Effector memory CD4-positive, alpha-beta T cell (primary cell): ENCODE measurements around the gene GRK3.
"Not testable (repeated sequence)": the region's sequence is repeated elsewhere in the genome, so short reads cannot be mapped to it uniquely, and the experiment has no call there.

ENCODE experiments used
- DNase-seq, 3 donors: peaks; one replicate each; pipeline ENCODE4 v3.0.0-alpha.2; 2020
- H3K27ac ChIP-seq: 2 replicates; pipeline ENCODE4 v1.7.0; 2013; ENCODE audit warnings: mild to moderate bottlenecking, low read length, moderate library complexity; ENCODE audit not compliant: insufficient read depth, poor library complexity, severe bottlenecking
- H3K27me3 ChIP-seq: replicated peaks from 2 replicates; pipeline ENCODE4 v1.7.0; 2013; ENCODE audit warnings: mild to moderate bottlenecking, low read length; ENCODE audit not compliant: insufficient read depth, control insufficient read depth, poor library complexity, severe bottlenecking
- H3K36me3 ChIP-seq: 2 replicates; pipeline ENCODE4 v1.7.0; 2013; ENCODE audit warnings: mild to moderate bottlenecking, low read length, moderate library complexity; ENCODE audit not compliant: control insufficient read depth, insufficient read depth
- H3K4me1 ChIP-seq: 2 replicates; pipeline ENCODE4 v1.7.0; 2013; ENCODE audit warnings: low read length, mild to moderate bottlenecking; ENCODE audit not compliant: control insufficient read depth, insufficient read depth, poor library complexity, severe bottlenecking
- H3K4me3 ChIP-seq: 2 replicates; pipeline ENCODE4 v1.7.0; 2013; ENCODE audit warnings: low read length, low read depth, mild to moderate bottlenecking; ENCODE audit not compliant: insufficient read depth, poor library complexity, severe bottlenecking
- H3K9me3 ChIP-seq: 2 replicates; pipeline ENCODE4 v1.7.0; 2013; ENCODE audit warnings: mild to moderate bottlenecking, low read length, moderate library complexity; ENCODE audit not compliant: control insufficient read depth

GRK3 gene

GRCh38 chr22:25698978-25699377 is 134.5 kb downstream of the GRK3 start:
- no peak overlapping the region for H3K4me3 ChIP-seq
- H3K27me3 ChIP-seq: no peaks in the 10 kb centered on the region
- H3K4me1 ChIP-seq: no peaks in the 10 kb centered on the region
- no peaks in the 10 kb centered on the region for H3K36me3 ChIP-seq
- no peak for DNase-seq
- no peaks in the 10 kb centered on the region for H3K9me3 ChIP-seq
- H3K27ac ChIP-seq: no peak overlapping the region

DNA sequence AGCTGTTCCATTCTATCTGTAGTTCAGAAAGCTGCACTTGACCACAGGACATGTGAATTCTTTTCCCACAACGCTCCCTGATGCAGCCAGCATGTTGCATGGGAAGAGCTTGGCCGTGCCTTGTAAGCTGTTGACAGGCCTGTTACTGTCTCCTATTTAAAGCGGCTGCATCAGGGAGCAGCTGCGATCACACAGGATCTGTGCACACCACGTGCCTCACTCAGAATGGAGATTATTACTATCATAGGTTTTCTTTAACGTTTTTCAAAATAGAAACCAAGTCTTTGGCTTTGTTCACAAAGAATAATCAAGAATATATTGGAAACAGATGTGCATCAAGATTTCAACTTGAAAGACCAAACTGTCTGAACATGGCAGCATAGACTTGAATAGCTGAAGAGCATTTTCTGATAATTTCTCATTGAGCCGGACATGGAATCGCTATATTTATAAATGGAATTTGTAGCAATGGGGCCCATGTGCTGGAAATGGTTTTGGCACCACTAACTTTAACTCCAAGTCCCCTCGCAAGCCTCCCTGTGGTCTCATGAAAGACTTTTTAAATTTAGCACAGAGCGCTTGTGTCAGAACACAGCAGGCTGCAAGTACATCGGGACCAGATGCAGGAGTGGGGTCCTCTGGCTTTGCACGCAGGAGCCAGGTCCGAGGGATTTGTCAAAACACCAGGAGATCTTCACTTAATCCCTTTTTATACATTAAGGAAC is 136.7 kb downstream of the GRK3 start:
- DNase-seq: no peak
- no peak overlapping the region for H3K27ac ChIP-seq

DNA sequence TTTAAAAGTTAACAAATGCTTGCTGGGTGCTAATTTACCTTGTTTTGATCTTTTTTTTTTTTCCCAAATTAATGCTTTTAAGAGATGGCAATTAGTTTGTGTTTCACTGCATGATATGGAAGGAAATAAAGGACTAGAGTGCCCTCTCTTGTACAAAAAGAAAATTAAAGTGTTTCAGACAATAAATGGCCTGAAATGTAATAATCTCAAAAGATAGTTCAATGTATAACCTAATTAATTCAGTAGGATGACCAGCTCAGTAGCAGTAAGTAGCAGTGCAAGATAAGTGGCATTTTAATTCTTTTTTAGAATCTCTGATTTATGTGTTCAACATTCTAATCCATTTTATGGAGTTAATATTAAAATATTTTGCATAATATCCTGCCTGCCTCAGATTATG is 137.6 kb downstream of the GRK3 start:
- Histone ChIP-seq H3K4me3 (no peak overlapping the region), H3K27me3 (no peaks in the 10 kb centered on the region), H3K36me3 (no peaks in the 10 kb centered on the region), H3K27ac (no peak overlapping the region), H3K4me1 (no peaks in the 10 kb centered on the region), H3K9me3 (no peaks in the 10 kb centered on the region)
- DNase-seq: no peak

More for the DNA sequence above, 136.7 kb downstream of the GRK3 start:
- Histone ChIP-seq H3K36me3 (no peaks in the 10 kb centered on the region), H3K4me3 (no peak overlapping the region), H3K4me1 (no peaks in the 10 kb centered on the region), H3K9me3 (no peaks in the 10 kb centered on the region), H3K27me3 (no peaks in the 10 kb centered on the region)

GRCh38 chr22:25702571-25703167 is 138.2 kb downstream of the GRK3 start:
- H3K27me3 ChIP-seq: no peaks in the 10 kb centered on the region
- H3K4me3 ChIP-seq: no peak overlapping the region
- no peak overlapping the region for H3K27ac ChIP-seq
- H3K9me3 ChIP-seq: no peaks in the 10 kb centered on the region
- no peak for DNase-seq
- no peaks in the 10 kb centered on the region for H3K36me3 ChIP-seq
- no peaks in the 10 kb centered on the region for H3K4me1 ChIP-seq

DNA sequence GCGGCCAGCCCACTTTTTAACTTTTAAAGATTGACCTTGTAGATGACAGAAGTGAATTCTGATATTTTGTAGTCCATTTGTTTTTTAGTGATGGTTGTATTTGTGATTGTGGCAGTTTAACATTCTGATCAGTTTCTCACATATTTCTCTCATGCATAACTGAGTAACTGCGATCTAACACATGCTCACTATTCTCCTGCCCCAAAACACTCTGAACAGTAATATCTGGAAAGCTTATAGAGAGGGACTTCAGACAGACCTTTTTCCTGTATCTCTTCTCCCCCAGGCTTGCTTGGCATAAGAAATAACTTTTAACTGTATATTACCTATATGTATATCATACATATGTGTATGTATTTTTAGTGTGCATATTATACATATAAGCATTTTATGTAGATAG is 140.2 kb downstream of the GRK3 start:
- no peak overlapping the region for H3K4me3 ChIP-seq
- no peaks in the 10 kb centered on the region for H3K36me3 ChIP-seq
- DNase-seq: no peak
- no peak overlapping the region for H3K27ac ChIP-seq
- H3K4me1 ChIP-seq: no peaks in the 10 kb centered on the region
- no peaks in the 10 kb centered on the region for H3K27me3 ChIP-seq
- no peaks in the 10 kb centered on the region for H3K9me3 ChIP-seq

GRCh38 chr22:25706197-25706596 is 141.7 kb downstream of the GRK3 start:
- no peak overlapping the region for H3K27ac ChIP-seq
- no peaks in the 10 kb centered on the region for H3K36me3 ChIP-seq
- DNase-seq: no peak
- H3K4me1 ChIP-seq: no peaks in the 10 kb centered on the region
- H3K27me3 ChIP-seq: no peaks in the 10 kb centered on the region
- H3K9me3 ChIP-seq: no peaks in the 10 kb centered on the region
- H3K4me3 ChIP-seq: no peak overlapping the region

DNA sequence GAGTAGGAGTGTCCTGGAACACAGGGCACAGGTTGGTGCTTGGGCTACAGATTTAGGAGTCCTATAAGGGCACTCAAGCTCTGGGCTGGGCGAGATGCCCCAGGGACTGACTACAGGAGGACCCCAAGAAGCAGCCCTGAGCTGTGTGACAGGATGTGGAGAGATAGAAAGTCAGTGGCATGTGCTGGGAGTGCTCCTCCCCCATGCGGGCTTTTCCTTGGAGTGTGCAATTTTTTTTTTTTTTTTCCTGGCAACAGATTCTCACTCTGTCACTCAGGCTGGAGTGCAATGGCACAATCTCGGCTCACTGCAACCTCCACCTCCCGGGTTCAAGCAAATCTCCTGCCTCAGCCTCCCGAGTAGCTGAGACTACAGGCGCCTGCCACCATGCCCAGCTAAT is 144.0 kb downstream of the GRK3 start:
- H3K4me1 ChIP-seq, H3K9me3 ChIP-seq, H3K4me3 ChIP-seq, H3K27me3 ChIP-seq, H3K36me3 ChIP-seq, H3K27ac ChIP-seq, DNase-seq: not testable (repeated sequence)

- no peaks in the 10 kb centered on the region for H3K9me3 ChIP-seq
- no peak overlapping the region for H3K27ac ChIP-seq
- no peaks in the 10 kb centered on the region for H3K27me3 ChIP-seq
- no peak for DNase-seq
- H3K4me1 ChIP-seq: no peaks in the 10 kb centered on the region
- no peak overlapping the region for H3K4me3 ChIP-seq
- no peaks in the 10 kb centered on the region for H3K36me3 ChIP-seq
Measured at GRCh38 chr22:25709758-25710157, 145.3 kb downstream of the GRK3 start.

DNA sequence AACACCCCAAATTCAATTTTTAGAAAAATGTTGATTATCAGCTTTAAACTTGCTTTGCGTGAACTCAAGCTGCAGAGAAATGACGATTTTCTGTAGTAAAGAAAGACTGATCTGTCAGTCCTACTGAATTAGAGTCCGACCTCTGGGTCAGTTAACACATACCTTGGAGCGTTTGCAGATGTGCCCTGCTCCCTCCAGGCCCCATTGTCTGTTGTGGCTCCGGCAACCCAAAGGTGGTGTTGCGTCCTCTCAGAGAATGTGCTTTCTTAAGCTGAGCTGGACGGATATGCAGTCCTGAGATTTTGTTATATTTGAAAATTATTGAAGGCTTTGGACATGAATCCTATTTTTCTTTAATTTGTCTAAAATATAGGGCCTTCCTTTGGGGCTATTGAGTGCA is 146.0 kb downstream of the GRK3 start:
- no peaks in the 10 kb centered on the region for H3K9me3 ChIP-seq
- no peaks in the 10 kb centered on the region for H3K36me3 ChIP-seq

GRCh38 chr22:25711491-25711890 is 147.0 kb downstream of the GRK3 start:
- no peaks in the 10 kb centered on the region for H3K36me3 ChIP-seq
- no peak for DNase-seq
- H3K4me1 ChIP-seq: no peaks in the 10 kb centered on the region
- no peaks in the 10 kb centered on the region for H3K9me3 ChIP-seq
- no peak overlapping the region for H3K4me3 ChIP-seq
- H3K27me3 ChIP-seq: no peaks in the 10 kb centered on the region
- no peak overlapping the region for H3K27ac ChIP-seq

More for the DNA sequence above, 146.0 kb downstream of the GRK3 start:
- no peak for DNase-seq
- Histone ChIP-seq H3K4me3 (no peak overlapping the region), H3K27ac (no peak overlapping the region), H3K4me1 (no peaks in the 10 kb centered on the region), H3K27me3 (no peaks in the 10 kb centered on the region)
